RKO (cell line): ENCODE measurements around the gene ZSWIM7.

Source experiments
- DNase-seq: peaks from one replicate; pipeline ENCODE4 v3.0.0-alpha.2; 2016; ENCODE audit warnings: low spot score

Gene ZSWIM7, protein sequence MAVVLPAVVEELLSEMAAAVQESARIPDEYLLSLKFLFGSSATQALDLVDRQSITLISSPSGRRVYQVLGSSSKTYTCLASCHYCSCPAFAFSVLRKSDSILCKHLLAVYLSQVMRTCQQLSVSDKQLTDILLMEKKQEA

DNA sequence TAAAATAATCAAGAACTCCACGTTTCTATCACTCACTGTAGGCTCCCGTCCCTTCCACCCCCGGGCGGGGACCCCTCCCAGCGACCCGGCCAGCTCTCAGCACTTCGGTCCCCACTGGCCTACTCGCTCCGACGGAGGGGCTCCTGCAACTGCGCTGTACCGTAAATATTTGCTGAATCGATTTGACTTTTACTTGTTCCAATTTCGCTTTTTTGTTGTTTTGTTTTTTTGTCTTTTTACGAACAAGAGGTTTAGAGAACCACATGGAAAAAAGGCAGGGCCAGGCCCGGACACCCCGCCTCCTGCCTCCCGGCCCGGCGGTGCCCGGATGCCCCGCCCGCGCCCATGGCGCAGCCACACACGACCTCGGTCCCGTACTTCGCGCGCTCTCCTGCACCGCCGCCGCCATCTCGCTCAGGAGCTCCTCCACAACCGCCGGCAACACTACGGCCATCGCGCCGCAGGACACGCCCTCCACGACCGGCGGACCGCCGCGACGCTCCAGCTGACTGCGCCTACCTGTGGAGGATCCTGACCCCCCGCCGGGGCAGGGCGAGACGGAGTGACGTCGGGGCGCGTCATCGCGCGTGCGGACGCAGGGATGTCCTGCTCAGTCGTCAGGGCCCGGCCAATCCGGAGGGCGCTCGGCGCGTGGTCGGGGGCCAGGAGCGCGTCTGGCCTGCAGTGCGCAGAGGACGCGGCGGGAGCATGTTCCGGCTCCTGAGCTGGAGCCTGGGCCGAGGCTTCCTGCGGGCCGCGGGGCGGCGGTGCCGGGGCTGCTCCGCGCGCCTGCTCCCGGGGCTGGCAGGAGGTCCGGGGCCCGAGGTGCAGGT is at the start of gene ZSWIM7, which contains the start of gene TTC19:
Gene ZSWIM7 (minus strand): TSS at position 564 of the 833 bp plus-strand sequence. CDS start 110 bp downstream, at position 454.
Gene TTC19 (plus strand): TSS at position 684 of the 833 bp plus-strand sequence. CDS start 25 bp downstream, at position 709.
- DNase-seq = peak; percentile 94

DNA sequence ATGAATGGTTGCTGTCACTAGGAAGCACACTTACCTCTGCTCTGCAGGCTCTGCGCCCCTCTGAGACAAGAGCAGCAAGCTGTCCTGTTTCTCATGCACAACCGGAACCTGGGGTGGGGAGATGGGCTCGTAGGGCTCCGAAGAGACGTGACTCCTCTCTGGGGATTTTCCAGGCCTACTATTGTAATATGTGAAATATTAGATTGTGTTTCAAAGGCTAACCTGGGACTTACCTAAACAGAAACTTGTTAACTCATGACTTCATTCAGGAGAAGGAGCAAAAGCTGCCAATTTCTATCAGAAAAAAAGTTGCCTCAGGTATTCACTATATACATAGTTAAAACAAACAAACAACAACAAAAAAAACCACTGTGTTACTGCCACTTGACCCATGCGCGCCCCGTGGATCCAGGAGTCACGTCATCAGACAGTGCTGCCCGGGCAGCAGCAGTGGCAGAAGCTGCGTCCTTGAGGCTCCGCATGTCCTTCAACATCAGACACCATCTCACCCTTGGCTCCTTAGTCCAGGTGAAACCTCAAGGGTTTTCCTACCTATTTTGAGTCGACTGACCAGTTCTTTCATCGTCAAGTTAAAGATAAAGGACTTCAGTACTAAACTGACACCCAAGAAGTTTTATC is 49.4 kb upstream of the ZSWIM7 start:
- no peak for DNase-seq

DNA sequence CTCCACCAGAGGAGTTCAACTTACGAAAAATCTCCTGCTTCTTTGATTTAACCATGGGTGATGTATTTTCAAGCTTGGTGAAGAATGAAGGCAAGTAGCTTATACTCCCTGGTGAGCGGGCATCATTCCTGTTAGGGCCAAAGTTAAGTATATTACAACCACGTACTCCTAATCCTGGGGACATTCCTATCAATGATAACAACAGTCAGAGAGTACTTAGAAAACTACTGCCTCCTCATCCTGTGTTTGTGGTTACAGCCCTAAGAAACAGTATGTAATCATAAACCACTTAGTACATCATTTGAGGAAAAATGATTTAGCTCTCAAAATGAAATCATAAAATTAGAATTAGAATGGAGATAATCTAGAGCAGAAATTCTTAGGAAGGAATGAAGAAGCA is 47.5 kb upstream of the ZSWIM7 start:
- no peak for DNase-seq

DNA sequence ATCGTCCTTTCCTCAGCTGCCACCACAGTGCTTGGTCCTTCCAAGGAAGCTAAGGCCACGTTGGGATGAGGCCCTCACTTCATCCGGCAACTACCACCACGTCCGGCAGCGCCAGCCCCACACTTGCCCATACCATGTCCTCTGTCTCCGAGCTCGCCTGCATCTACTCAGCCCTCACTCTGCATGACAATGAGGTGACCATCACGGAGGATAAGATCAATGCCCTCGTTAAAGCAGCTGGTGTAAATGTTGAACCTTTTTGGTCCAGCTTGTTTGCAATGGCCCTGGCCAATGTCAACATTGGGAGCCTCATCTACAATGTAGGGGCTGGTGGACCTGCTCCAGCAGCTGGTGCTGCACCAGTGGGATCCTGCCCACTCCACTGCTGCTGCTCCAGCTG is 45.0 kb upstream of the ZSWIM7 start:
- DNase-seq = no peak

DNA sequence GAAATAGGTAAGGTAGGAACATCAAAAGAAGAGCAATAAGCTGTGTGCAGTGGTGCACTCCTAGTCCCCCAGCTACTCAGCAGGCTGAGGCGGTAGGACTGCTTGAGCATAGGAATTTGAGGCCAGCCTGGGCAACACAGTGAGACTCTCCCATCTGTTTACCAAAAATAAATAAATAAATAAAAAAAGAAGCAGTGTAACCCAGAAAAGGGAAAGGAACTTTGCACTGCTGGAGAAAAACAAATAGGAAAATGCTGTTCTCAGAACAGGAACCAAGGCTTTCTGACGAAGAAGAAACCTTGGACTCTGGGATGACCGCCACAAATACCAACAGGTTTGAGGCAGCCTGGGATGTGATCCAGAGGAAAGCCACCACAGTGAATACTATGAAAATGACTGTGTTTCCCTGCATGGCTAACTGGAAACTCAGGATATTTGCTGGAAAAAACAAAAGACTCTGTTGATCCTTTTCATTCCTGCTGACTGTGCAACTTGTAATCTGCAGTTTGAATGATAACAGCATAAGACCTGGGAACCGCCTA is 41.3 kb upstream of the ZSWIM7 start:
- no peak for DNase-seq

DNA sequence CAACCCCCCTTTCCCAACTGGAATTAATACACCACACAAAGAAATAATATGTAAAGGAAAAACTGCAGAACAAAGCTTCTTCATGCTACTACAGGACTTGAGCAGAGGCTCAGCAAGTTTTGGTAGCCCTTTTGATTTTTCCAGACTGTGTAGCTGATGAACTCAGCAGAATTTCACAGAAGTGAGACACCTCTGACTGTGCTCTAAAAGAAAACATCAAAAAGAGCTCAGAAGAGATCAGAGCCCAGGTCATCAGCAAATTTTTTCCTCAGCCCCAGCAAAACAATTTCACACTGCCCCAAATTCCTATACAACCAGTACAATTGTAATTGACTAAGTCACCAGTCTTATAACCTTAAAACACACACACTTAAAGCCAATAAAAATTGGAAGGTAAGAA is 38.1 kb upstream of the ZSWIM7 start:
- DNase-seq = no peak

DNA sequence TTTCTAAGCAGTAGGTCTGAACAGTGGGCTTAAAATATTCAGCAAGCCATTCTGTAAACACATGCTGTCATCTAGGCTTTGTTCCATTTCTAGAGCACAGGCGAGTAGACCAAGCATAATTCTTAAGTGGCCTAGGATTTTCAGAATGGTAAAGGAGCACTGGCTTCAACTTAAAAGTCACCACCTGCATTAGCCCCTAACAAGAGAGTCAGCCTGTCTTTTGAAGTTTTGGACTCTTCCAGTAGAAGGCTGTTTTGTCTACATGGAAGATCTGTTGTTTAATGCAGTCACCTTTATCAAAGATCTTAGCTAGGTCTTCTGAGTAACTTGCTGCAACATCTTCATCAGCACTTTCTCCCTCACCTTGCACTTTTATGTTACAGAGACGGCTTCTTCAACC is 36.8 kb upstream of the ZSWIM7 start:
- no peak for DNase-seq

DNA sequence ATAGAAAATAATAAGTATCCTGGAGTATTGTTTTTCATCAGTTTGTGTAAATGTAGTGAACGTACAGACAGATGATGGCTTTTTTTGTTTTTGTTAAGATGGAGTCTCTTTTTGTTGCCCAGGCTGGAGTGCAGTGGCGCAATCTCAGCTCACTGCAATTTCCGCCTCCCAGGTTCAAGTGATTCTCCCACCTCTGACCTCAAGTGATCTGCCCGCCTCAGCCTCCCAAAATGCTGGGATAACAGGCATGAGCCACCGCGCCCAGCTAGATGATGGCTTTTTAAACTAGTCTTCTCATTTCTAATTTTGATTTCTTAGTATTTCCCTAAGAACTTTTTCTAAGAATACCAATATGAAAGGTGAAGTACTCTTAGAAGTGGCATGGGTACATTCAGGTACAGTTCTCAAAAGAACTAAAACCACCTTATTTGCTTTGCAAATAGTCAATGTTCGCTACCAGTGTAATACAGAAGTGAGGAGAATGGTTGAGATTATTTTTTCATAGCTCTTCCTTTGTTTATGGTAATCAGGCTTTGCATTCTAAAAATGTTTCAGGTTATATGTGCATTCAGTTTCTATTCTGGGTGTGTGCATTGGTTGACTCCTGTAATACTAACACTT is 34.3 kb upstream of the ZSWIM7 start:
- DNase-seq = no peak

DNA sequence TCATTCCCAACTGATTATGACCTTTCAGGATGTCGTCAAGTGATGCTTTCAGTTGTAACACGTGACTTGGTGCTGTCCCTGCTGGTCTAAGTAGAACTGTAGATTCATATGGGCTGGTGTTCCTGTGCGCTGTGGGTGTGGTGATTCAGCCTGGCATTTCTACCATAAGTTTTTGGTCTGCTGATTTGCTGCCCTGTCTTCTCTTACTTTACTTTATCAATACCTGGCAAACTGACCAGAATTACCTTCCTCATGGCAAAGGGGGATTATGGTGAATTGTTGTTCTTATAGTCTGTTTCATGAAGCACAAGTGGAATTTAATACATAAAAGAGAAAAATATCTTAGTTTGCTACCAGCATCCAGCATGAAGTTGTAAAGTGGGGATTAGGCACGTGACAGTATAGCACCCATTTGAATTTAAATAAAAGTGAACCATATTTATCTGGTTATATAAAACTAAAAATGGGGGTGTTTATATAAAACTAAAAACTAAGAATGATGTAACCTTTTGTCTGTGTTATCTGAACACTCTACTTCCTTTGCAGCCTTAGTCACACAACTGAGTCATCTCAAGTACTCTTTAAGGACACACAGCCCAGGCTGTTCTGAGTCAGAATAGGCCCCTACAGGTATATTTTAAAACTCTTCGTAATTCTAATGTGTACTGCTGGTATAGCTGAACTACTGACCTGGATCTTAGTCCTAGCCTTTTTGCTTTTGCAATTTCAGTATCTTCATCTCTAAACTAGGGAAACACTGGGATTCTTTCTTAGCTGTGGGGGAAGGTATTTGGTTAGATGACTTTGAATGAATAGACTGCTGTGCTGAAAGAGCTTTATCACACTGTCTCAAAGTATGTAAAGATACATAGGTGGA is 28.4 kb upstream of the ZSWIM7 start:
- DNase-seq = peak; percentile 98

DNA sequence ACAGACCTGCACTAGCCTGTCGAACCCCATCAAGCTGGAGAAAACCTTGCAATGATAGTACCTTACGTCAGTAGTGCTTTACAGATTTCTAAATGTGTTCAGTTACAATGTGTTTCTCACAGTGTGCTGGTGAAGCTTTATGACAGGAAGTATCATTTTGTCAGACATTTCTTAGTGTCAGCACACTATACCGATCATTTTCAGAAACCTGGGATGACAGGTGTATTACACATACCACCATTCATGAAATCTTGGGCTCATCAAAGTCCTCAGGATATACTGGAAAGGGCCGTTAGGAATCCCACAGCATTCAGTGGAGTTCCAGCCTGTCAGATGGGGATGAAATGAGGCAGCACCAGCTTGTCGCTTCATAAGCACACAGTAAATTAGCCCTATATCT is 27.4 kb upstream of the ZSWIM7 start:
- no peak for DNase-seq

DNA sequence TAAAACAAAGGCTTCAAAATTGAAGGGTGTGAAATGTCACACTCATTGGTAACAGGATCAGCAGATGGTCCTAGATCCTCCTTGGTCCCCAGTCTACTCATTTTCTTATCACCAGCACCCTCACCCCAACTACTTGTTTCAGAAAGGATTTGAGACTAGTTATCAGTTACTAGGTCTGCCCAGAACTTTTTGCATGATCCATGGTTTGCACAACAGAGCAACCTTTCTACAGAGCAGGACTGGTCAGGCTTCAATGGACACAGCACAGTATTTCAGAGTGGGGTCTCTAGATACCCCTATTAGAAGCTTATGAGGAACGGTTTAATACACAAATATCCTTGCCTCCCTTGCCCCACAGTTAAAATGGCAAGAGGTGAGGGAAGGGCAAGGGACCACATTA is 25.7 kb upstream of the ZSWIM7 start:
- DNase-seq = no peak

DNA sequence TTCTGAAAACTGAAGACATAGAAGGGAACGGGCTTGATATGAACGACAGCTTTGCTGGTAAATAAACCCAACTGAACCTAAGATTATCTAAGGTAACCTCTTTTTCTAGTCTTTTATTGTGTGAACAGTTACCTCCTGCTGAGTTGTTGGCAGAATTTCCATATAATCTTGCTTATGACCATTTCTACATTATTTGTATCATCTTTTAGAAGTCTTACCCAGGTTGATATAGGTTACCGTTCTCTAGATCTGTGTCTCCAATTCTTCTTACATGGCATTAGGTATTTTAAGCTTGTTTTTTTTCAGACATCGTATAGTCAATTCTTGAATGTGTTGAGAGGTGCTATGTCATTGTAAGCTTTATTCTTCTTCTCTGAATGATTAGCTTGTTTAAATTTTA is 24.4 kb upstream of the ZSWIM7 start:
- DNase-seq = no peak

DNA sequence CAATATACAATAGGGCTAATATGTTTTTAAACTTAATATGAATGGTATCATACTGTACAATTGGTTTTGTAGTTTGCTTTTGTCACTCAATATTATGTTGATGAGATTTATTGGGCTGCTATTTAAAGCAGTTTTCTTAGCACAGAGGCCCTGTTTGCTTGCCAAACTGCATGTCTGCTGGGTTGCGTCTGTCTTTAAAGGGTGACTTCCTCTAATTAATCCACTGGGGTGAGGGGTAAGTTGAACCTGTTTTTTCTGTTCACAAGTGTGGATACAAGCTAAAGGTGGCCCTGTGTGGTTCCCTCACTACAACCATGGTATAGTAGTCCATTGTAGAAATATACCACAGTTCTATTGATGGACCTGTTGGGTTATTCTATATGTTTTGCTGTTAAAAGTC is 19.8 kb upstream of the ZSWIM7 start:
- no peak for DNase-seq

DNA sequence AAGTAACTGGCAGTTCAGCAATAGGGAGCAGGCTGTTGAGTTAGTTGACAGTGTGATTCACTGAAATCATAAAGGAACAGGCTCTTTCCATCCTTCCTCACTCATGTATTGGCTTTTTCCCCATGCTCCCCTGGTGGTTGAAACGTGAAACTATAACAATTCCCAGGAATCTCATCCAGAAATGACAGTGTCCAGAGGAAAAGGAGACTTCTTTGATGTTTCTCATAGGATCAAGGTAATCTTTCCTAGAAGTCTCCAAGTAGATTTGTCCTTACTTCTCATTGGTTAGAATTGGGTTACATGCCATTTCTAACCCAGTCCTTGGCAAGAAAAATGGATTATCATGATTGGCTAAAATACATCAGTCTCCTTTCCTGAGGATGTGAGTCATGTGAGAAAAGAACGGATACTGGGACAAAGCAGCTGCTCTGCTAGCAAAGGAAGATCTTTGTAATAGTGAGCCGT is 14.5 kb upstream of the ZSWIM7 start:
- DNase-seq = peak; percentile 92

DNA sequence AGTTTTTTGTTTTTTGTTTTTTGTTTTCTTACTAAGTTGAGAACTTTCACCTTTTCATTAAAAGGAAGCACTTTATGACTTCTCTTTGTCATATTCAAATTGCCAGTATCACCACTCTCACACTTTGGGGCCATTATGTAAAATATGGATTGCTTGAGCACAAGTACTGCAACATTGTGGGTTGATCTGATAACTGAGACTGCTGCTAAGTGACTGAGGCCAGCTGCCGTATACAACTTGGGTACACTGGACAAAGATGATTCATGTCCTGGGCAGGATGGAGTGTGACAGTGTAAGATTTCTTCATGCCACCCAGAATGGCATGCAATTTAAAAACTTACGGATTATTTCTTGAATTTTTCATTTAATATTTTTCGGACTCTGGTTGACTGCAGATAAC is 7.9 kb upstream of the ZSWIM7 start:
- DNase-seq = no peak

DNA sequence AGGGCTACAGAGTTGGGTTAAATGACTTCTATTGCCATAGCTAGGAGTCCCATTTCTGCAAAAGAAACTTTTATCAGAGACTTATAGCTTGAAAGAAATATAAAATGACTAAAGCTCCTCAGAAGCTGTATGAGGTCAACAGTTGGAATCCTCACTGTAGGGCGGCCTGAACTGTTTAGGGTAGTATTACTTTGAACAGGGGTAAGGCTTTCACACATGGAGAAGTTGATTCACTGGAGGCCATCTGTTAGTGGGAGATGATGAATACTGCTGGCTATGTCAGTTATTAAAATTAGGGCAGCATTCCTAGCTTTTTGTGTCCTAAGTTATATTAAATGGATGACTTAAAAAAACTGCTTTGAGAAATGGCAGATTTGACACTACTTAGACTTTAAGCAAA is 6.1 kb upstream of the ZSWIM7 start:
- DNase-seq = no peak

DNA sequence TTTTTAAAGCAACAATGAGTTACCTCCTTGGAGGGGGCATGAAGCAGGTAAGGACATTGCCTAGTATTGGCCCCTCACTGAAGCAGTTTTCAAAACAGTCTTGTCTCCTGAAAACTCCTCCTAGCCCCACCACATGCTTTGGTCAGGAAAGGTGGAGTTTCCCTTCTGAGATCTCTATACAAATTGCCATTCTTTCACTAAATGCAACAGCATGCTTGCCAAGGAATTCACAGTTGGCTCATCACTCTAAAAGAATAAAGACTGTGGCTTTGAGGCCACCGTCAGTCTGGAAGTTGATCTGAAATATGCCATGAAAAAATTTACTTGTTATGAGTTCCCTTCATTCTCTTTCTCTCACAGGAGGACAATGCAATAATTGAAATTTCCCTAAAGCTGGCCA is 4.3 kb upstream of the ZSWIM7 start:
- DNase-seq = no peak

DNA sequence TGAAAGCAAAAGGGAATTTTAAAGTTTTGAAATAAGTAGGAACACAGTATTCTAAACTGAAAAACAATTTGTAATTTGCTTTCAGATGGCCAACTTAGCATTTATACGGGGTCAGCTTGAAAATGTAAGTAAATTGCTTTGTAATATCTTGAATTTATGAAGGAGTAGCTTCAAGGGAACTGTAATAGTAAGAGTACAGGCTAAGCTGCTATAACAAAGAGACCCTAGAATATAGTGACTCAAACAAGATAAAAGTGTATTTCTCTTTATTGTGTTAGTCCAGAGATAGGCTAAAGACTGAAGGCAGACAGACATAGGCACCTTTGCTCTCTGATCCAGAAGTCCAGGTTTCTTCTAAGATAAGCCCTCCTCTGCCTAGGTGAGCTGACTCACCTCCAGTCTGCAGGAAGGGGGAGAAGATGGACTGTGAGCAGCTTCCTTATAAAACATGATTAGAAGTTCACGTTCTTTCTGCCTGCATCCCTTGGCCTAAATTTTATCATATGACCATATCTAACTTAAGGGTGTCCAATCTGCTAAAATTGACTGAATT is 3.3 kb upstream of the ZSWIM7 start:
- DNase-seq = no peak

DNA sequence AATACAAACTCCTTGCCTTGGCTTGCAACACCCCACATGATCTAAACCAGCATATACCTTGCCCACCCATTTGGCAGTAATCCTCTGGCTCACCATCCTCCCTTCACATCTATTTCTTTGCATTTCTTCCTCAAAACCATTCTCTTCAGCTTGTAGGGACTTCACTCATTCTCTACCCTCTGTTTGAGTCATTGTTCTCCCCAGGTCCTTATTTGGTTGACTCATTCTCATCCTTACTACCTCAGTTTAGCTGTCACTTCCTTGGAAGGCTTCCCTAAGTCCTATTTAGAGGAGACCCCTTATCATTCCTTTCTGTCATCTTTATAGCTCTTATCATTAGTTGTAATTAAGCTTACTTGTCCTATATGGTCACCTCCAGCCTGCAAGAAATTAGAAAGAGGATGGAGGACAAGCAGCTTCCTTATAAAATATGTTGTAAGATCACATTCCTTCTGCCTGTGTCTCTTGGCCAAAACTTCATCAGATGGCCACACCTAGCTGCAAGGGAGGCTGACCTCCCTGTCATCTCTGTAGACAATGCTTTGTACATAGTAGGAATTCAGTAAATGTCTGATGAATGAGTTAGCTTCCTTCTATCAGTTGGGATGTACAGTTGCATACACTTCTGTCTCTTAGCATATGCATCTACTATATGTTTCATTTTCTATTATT is 1.9 kb upstream of the ZSWIM7 start:
- DNase-seq = peak; percentile 34
